ENCODE measurements around the gene KLHL13. TPM values are rescaled to one million over a fixed set of nuclear protein-coding genes. Genes with fewer than 3 reads are reported as not detected.

KLHL13 gene
- total RNA-seq, 1 experiment from 2014 or later, result 0.64 TPM

DNA sequence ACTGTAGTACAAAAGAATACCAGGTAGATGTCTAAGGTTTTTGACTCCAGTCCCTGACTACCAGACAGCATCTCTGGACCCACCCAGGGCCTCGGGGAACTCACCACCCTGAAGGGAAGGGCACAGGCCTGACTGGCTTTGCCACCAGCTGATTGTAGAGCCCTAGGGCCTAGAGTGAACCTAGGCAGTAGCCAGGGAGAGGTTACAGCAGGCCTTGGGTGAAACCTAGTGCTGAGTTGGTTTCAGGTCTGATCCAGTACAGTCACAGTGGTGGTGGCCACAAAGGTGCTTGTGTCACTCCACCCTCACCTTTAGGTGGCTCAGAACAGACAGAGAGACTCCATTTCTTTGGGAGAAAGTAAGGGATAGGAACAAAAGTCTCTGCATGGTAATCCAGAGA, 244.8 kb downstream of the KLHL13 start:
- peaks cover 11% of the 10 kb centered on the region for H3K9me3 Mint-ChIP-seq (ENCODE audit: low read depth, unreplicated experiment)
- no peak overlapping the region for H3K27ac Mint-ChIP-seq (ENCODE audit: unreplicated experiment)
- H3K4me3 Mint-ChIP-seq (ENCODE audit: low read depth, unreplicated experiment), result no peak overlapping the region
- H3K36me3 Mint-ChIP-seq (ENCODE audit: insufficient read depth, unreplicated experiment), result no peaks in the 10 kb centered on the region
- CTCF ChIA-PET, result no interaction called here
- TF ChIP-seq, protein P1, sequence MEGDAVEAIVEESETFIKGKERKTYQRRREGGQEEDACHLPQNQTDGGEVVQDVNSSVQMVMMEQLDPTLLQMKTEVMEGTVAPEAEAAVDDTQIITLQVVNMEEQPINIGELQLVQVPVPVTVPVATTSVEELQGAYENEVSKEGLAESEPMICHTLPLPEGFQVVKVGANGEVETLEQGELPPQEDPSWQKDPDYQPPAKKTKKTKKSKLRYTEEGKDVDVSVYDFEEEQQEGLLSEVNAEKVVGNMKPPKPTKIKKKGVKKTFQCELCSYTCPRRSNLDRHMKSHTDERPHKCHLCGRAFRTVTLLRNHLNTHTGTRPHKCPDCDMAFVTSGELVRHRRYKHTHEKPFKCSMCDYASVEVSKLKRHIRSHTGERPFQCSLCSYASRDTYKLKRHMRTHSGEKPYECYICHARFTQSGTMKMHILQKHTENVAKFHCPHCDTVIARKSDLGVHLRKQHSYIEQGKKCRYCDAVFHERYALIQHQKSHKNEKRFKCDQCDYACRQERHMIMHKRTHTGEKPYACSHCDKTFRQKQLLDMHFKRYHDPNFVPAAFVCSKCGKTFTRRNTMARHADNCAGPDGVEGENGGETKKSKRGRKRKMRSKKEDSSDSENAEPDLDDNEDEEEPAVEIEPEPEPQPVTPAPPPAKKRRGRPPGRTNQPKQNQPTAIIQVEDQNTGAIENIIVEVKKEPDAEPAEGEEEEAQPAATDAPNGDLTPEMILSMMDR (IDR thresholded peaks at IDR 0.05; ENCODE audit: unreplicated experiment), result no peak
- no peaks in the 10 kb centered on the region for H3K27me3 Mint-ChIP-seq (ENCODE audit: unreplicated experiment)
- DNase-seq, result no peak
- no peaks in the 10 kb centered on the region for H3K4me1 Mint-ChIP-seq (ENCODE audit: low read depth, unreplicated experiment)
- no TSS peak for BruUV-seq (replicated peaks)
- intact Hi-C loops (cut with micrococcal nuclease; ENCODE audit: unreplicated experiment), result no loop called here

- Mint-ChIP-seq H3K27me3 (ENCODE audit: unreplicated experiment) (no peaks in the 10 kb centered on the region), H3K4me3 (ENCODE audit: low read depth, unreplicated experiment) (no peak overlapping the region), H3K27ac (ENCODE audit: unreplicated experiment) (no peak overlapping the region), H3K9me3 (ENCODE audit: low read depth, unreplicated experiment) (peaks cover 5% of the 10 kb centered on the region), H3K36me3 (ENCODE audit: insufficient read depth, unreplicated experiment) (no peaks in the 10 kb centered on the region), H3K4me1 (ENCODE audit: low read depth, unreplicated experiment) (no peaks in the 10 kb centered on the region)
- TF ChIP-seq, protein P1 (IDR thresholded peaks at IDR 0.05; ENCODE audit: unreplicated experiment), result no peak
- intact Hi-C loops (cut with micrococcal nuclease; ENCODE audit: unreplicated experiment), result no loop called here
- CTCF ChIA-PET, result no interaction called here
- BruUV-seq (replicated peaks), result no TSS peak
- no peak for DNase-seq
Observed at GRCh38 chrX:117860517-117860916, 256.1 kb downstream of the KLHL13 start.

GRCh38 chrX:117854806-117855205, 261.8 kb downstream of the KLHL13 start:
- no peaks in the 10 kb centered on the region for H3K4me1 Mint-ChIP-seq (ENCODE audit: low read depth, unreplicated experiment)
- H3K4me3 Mint-ChIP-seq (ENCODE audit: low read depth, unreplicated experiment), result no peak overlapping the region
- no peak overlapping the region for H3K27ac Mint-ChIP-seq (ENCODE audit: unreplicated experiment)
- no peaks in the 10 kb centered on the region for H3K27me3 Mint-ChIP-seq (ENCODE audit: unreplicated experiment)
- DNase-seq, result no peak
- BruUV-seq (replicated peaks), result no TSS peak
- H3K36me3 Mint-ChIP-seq (ENCODE audit: insufficient read depth, unreplicated experiment), result no peaks in the 10 kb centered on the region
- TF ChIP-seq, protein P1 (IDR thresholded peaks at IDR 0.05; ENCODE audit: unreplicated experiment), result no peak
- CTCF ChIA-PET, result no interaction called here
- intact Hi-C loops (cut with micrococcal nuclease; ENCODE audit: unreplicated experiment), result no loop called here
- H3K9me3 Mint-ChIP-seq (ENCODE audit: low read depth, unreplicated experiment), result peaks cover 2% of the 10 kb centered on the region

GRCh38 chrX:117851025-117851424, 265.6 kb downstream of the KLHL13 start:
- Mint-ChIP-seq H3K4me3 (ENCODE audit: low read depth, unreplicated experiment) (no peak overlapping the region), H3K27ac (ENCODE audit: unreplicated experiment) (no peak overlapping the region), H3K4me1 (ENCODE audit: low read depth, unreplicated experiment) (no peaks in the 10 kb centered on the region), H3K36me3 (ENCODE audit: insufficient read depth, unreplicated experiment) (no peaks in the 10 kb centered on the region), H3K9me3 (ENCODE audit: low read depth, unreplicated experiment) (no peaks in the 10 kb centered on the region), H3K27me3 (ENCODE audit: unreplicated experiment) (no peaks in the 10 kb centered on the region)
- intact Hi-C loops (cut with micrococcal nuclease; ENCODE audit: unreplicated experiment), result no loop called here
- BruUV-seq (replicated peaks), result no TSS peak
- CTCF ChIA-PET, result no interaction called here
- DNase-seq, result no peak
- TF ChIP-seq, protein P1 (IDR thresholded peaks at IDR 0.05; ENCODE audit: unreplicated experiment), result no peak

Other genes starting within 250 kb of the KLHL13 start
- gene WDR44, start 229.3 kb upstream of the KLHL13 start, total RNA-seq (2022), result 15.1 and 15.8 TPM in 2 replicates